ENCODE data around the gene PGGHG. TPM values are rescaled to one million over a fixed set of nuclear protein-coding genes. Genes with fewer than 3 reads are reported as not detected.

PGGHG gene
- polyA plus RNA-seq, 1 donor (not counting 4 experiments of a cell fraction or from before 2014, with no cell fraction given): 4.3 TPM

GRCh38 chr11:294780-295179 lies 5.9 kb downstream of the PGGHG start:
- no peak overlapping the region for H2AFZ ChIP-seq (ENCODE audit: control insufficient read depth, low read length)
- no peaks in the 10 kb centered on the region for H4K20me1 ChIP-seq (ENCODE audit: control insufficient read depth, extremely low read depth, insufficient read depth, low read length)
- H3K79me2 ChIP-seq (ENCODE audit: control insufficient read depth, insufficient read depth, low read length): no peaks in the 10 kb centered on the region
- peaks cover 12% of the 10 kb centered on the region for H3K27me3 ChIP-seq (ENCODE audit: control insufficient read depth, extremely low read depth, insufficient read depth, low read length)
- H3K9ac ChIP-seq (ENCODE audit: control insufficient read depth, extremely low read depth, insufficient read depth, low read length): no peak overlapping the region
- dilution Hi-C loops (cut with MboI; ENCODE audit: extremely low pct_ligation_motif_present, low sequenced_read_pairs): no loop called here
- H3K36me3 ChIP-seq (ENCODE audit: control insufficient read depth in 2 of 2, extremely low read depth in 1 of 2, insufficient read depth in 2 of 2, low read length in 2 of 2): no peaks in the 10 kb centered on the region
- no peaks in the 10 kb centered on the region for H3K4me1 ChIP-seq (ENCODE audit: control insufficient read depth, extremely low read depth, insufficient read depth, low read length)
- H3K4me2 ChIP-seq (ENCODE audit: control insufficient read depth, extremely low read depth, insufficient read depth, low read depth, low read length): no peak overlapping the region
- FAIRE-seq: no peak
- no peaks in the 10 kb centered on the region for H3K9me3 ChIP-seq (ENCODE audit: control insufficient read depth, low read depth, low read length)
- no peak for DNase-seq (ENCODE audit: low read depth, low spot score)
- TF ChIP-seq CTCF (optimal IDR thresholded peaks at IDR 0.05 in 1 of 3, IDR thresholded peaks at IDR 0.05 in 1 of 3, conservative IDR thresholded peaks at IDR 0.05 in 1 of 3; ENCODE audit: extremely low read depth in 1 of 3, insufficient read depth in 2 of 3, low read length in 3 of 3) (no peak), EZH2 (IDR thresholded peaks at IDR 0.05; ENCODE audit: low read length) (no peak)
- H3K27ac ChIP-seq (ENCODE audit: control insufficient read depth, insufficient read depth, low read length): no peak overlapping the region
- H3K4me3 ChIP-seq (ENCODE audit: control insufficient read depth in 2 of 3, extremely low read depth in 1 of 3, insufficient read depth in 2 of 3, low read depth in 1 of 3, low read length in 3 of 3): no peak overlapping the region
- H3K9me1 ChIP-seq (ENCODE audit: control insufficient read depth, extremely low read depth, insufficient read depth, low read length): no peaks in the 10 kb centered on the region

GRCh38 chr11:295351-296170 lies 6.6 kb downstream of the PGGHG start:
- no peaks in the 10 kb centered on the region for H4K20me1 ChIP-seq (ENCODE audit: control insufficient read depth, extremely low read depth, insufficient read depth, low read length)
- no peak overlapping the region for H3K9ac ChIP-seq (ENCODE audit: control insufficient read depth, extremely low read depth, insufficient read depth, low read length)
- no peaks in the 10 kb centered on the region for H3K79me2 ChIP-seq (ENCODE audit: control insufficient read depth, insufficient read depth, low read length)
- no peak overlapping the region for H3K27ac ChIP-seq (ENCODE audit: control insufficient read depth, insufficient read depth, low read length)
- H3K9me3 ChIP-seq (ENCODE audit: control insufficient read depth, low read depth, low read length): no peaks in the 10 kb centered on the region
- DNase-seq (ENCODE audit: low read depth, low spot score): no peak
- no peaks in the 10 kb centered on the region for H3K4me1 ChIP-seq (ENCODE audit: control insufficient read depth, extremely low read depth, insufficient read depth, low read length)
- H3K9me1 ChIP-seq (ENCODE audit: control insufficient read depth, extremely low read depth, insufficient read depth, low read length): no peaks in the 10 kb centered on the region
- no peak overlapping the region for H2AFZ ChIP-seq (ENCODE audit: control insufficient read depth, low read length)
- H3K4me3 ChIP-seq (ENCODE audit: control insufficient read depth in 2 of 3, extremely low read depth in 1 of 3, insufficient read depth in 2 of 3, low read depth in 1 of 3, low read length in 3 of 3): no peak overlapping the region
- no peaks in the 10 kb centered on the region for H3K36me3 ChIP-seq (ENCODE audit: control insufficient read depth in 2 of 2, extremely low read depth in 1 of 2, insufficient read depth in 2 of 2, low read length in 2 of 2)
- TF ChIP-seq CTCF (optimal IDR thresholded peaks at IDR 0.05 in 1 of 3, IDR thresholded peaks at IDR 0.05 in 1 of 3, conservative IDR thresholded peaks at IDR 0.05 in 1 of 3; ENCODE audit: extremely low read depth in 1 of 3, insufficient read depth in 2 of 3, low read length in 3 of 3) (no peak), EZH2 (IDR thresholded peaks at IDR 0.05; ENCODE audit: low read length) (no peak)
- peaks cover 20% of the 10 kb centered on the region for H3K27me3 ChIP-seq (ENCODE audit: control insufficient read depth, extremely low read depth, insufficient read depth, low read length)
- H3K4me2 ChIP-seq (ENCODE audit: control insufficient read depth, extremely low read depth, insufficient read depth, low read depth, low read length): no peak overlapping the region
- dilution Hi-C loops (cut with MboI; ENCODE audit: extremely low pct_ligation_motif_present, low sequenced_read_pairs): no loop called here
- FAIRE-seq: no peak

Measured in keratinocyte (primary cell).